Neutrophil (primary cell): Measurements from ENCODE around the gene CYSRT1.

Experiments used
- H3K27ac ChIP-seq: fragments of 200-600 bp; sonication (generic); 2 replicates; pipeline ENCODE4 v1.5.1; 2016; ENCODE audit warnings: mild to moderate bottlenecking, moderate library complexity
- H3K27me3 ChIP-seq: fragments of 200-600 bp; sonication (generic); 2 replicates; pipeline ENCODE4 v1.6.0; 2016; ENCODE audit warnings: mild to moderate bottlenecking
- H3K36me3 ChIP-seq: fragments of 200-600 bp; sonication (generic); 2 replicates; pipeline ENCODE4 v1.5.1; 2017
- H3K4me1 ChIP-seq, 2 experiments: fragments of 200-600 bp in 1 of 2; sonication (generic) in 1 of 2; 1 replicate in 1 of 2; 2 replicates in 1 of 2; pipeline versions ENCODE4 v1.5.1 to v1.6.1; 2013 to 2016; ENCODE audit warnings: low read depth in 1 of 2, low read length in 1 of 2, mild to moderate bottlenecking in 1 of 2, moderate library complexity in 1 of 2; ENCODE audit not compliant: control insufficient read depth in 1 of 2, insufficient read depth in 1 of 2
- H3K4me3 ChIP-seq, 2 experiments: fragments of 200-600 bp in 1 of 2; sonication (generic) in 1 of 2; 1 replicate in 1 of 2; 2 replicates in 1 of 2; pipeline ENCODE4 v1.5.1; 2013 to 2016; ENCODE audit warnings: low read depth in 1 of 2, low read length in 1 of 2, mild to moderate bottlenecking in 1 of 2, moderate library complexity in 1 of 2
- H3K9me3 ChIP-seq: fragments of 200-600 bp; sonication (generic); 2 replicates; pipeline ENCODE4 v1.5.1; 2016
- TF ChIP-seq, protein P1 (sequence below): fragments of 200-600 bp; sonication (generic); IDR thresholded peaks from 2 replicates; pipeline ENCODE4 v1.5.1; 2016; ENCODE audit warnings: antibody characterized with exemption

The CYSRT1 gene

DNA sequence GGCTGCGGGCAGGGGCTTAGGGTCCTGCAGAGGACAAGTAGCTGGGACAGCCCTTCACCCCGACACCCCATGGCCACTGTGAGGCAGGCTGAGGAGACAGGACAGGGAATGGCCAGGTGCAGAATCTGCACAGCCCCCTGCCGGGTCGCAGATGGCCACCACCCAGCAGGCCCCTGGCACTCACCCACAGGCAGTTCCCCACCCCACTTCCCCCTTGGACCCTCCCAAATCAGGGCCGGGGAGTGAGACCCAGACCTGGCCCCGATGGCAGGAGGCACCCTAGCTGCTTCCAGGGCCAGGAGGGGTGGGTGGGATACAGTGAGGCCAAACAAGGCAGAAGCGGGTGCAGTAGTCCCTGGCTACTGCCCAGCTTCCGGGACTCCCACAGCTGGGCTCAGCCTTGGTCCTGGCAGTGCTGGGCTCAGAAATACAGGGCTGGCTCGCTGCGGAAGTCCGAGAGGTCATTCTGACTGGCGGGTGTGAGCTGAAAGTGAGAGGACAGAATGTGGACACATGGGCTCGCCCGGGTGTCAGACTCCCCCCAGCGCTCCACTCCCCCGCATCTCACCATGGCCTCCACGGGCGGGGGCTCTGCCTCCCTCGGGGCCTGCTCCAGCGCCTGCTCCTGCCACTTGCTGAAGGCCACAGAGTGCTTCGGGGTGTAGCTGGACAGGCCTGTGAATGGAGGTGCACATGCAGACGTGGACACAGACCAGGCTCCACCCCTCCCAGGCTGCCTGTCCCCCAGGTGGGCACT lies 33.1 kb upstream of the CYSRT1 start:
- H3K4me1 ChIP-seq, result peaks cover 28 to 31% of the 10 kb centered on the region in 2 experiments
- TF ChIP-seq, protein P1, sequence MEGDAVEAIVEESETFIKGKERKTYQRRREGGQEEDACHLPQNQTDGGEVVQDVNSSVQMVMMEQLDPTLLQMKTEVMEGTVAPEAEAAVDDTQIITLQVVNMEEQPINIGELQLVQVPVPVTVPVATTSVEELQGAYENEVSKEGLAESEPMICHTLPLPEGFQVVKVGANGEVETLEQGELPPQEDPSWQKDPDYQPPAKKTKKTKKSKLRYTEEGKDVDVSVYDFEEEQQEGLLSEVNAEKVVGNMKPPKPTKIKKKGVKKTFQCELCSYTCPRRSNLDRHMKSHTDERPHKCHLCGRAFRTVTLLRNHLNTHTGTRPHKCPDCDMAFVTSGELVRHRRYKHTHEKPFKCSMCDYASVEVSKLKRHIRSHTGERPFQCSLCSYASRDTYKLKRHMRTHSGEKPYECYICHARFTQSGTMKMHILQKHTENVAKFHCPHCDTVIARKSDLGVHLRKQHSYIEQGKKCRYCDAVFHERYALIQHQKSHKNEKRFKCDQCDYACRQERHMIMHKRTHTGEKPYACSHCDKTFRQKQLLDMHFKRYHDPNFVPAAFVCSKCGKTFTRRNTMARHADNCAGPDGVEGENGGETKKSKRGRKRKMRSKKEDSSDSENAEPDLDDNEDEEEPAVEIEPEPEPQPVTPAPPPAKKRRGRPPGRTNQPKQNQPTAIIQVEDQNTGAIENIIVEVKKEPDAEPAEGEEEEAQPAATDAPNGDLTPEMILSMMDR, result no peak
- H3K4me3 ChIP-seq, result no peak overlapping the region
- peaks cover 22% of the 10 kb centered on the region for H3K36me3 ChIP-seq
- no peaks in the 10 kb centered on the region for H3K9me3 ChIP-seq
- no peaks in the 10 kb centered on the region for H3K27me3 ChIP-seq
- H3K27ac ChIP-seq, result no peak overlapping the region

DNA sequence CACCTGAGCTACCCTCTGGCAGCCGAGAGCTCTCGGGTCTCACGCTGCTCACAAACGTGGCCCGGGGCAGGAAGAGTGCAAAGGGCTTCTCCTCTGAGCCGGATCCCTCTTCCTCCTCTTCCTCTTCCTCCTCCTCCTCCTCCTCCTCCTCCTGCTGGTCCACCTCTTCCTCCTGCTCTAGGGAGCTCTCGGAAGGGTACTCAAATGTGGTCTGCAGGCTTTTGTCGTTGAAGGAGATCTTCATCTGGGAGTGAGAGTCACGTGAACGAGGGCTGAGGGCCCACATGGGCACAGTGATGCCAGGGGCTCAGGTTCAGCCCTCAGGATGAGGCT lies 32.6 kb upstream of the CYSRT1 start:
- Histone ChIP-seq H3K36me3 (peaks cover 18% of the 10 kb centered on the region), H3K27ac (no peak overlapping the region), H3K9me3 (no peaks in the 10 kb centered on the region), H3K4me1 (peaks cover 23 to 26% of the 10 kb centered on the region in 2 experiments), H3K27me3 (no peaks in the 10 kb centered on the region), H3K4me3 (no peak overlapping the region)
- TF ChIP-seq, protein P1, result no peak

DNA sequence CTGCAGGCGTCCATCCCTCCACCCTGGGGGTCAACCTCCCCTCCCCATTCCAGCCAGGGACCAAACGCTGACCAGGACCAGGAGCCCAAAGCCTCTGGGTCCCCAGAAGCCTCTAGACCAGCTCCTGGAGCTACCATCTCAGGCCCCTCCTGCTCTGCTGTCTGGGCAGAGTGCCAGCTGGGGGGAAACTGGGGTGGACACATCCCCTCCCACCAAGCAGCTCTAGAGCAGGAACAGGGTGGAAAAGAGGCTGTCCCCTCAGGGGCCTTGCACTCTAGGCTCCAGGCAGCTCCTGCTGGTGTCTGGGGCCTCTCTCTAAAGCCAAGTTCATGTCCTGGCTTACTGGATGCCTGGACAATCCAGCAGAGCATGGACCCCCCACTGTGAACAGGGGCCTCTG lies 32.1 kb upstream of the CYSRT1 start:
- H3K36me3 ChIP-seq, result peaks cover 16% of the 10 kb centered on the region
- H3K27me3 ChIP-seq, result no peaks in the 10 kb centered on the region
- no peak overlapping the region for H3K27ac ChIP-seq
- no peak overlapping the region for H3K4me3 ChIP-seq
- H3K4me1 ChIP-seq, result peaks cover 18 to 21% of the 10 kb centered on the region in 2 experiments
- TF ChIP-seq, protein P1, result no peak
- H3K9me3 ChIP-seq, result no peaks in the 10 kb centered on the region

DNA sequence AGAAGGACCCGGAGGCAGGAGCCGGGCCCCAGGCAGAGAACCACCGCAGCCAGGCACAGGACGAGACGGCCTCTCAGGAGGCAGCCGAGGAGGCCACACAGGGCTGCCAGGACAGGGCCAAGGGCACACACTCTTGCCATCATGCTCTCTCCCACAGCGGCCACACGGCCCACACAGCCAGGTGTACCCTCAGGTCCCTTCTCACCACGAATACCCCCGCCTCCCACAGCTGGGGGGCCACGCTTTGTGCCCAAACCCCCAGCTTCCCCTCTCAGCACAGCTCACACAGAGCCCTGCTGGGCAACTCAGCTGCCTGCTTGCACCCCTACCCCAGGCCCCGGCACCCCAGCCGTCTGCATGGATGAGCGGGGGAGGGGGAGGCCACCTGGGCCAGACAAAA lies 31.2 kb upstream of the CYSRT1 start:
- no peaks in the 10 kb centered on the region for H3K9me3 ChIP-seq
- H3K4me1 ChIP-seq, result peaks cover 15 to 17% of the 10 kb centered on the region in 2 experiments
- TF ChIP-seq, protein P1, result no peak
- H3K27me3 ChIP-seq, result peaks cover 3% of the 10 kb centered on the region
- peaks cover 16% of the 10 kb centered on the region for H3K36me3 ChIP-seq
- H3K4me3 ChIP-seq, result no peak overlapping the region
- no peak overlapping the region for H3K27ac ChIP-seq

DNA sequence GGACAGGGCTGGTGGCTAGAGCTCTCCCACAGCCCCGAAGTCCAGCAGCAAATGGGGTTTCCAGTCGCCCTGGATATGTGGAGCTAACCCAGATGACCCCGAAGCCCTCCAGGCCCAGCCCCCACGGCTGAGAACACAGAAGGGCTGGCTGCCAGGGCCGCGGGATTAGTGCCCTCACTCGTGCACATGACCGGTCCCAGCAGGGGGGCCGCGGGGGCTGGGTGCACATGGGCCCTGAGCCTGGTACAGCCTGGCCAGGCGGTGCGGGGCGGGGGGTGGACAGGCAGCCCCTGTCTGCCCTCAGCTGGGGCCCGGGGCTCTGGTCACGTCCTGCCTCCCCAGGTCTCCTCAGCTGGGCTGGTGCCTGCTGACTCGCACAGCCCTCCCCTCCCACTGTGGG lies 30.6 kb upstream of the CYSRT1 start:
- TF ChIP-seq, protein P1, result no peak
- H3K4me3 ChIP-seq, result no peak overlapping the region
- peaks cover 10 to 16% of the 10 kb centered on the region in 2 experiments for H3K4me1 ChIP-seq
- no peak overlapping the region for H3K27ac ChIP-seq
- H3K27me3 ChIP-seq, result peaks cover 9% of the 10 kb centered on the region
- H3K36me3 ChIP-seq, result peaks cover 16% of the 10 kb centered on the region
- H3K9me3 ChIP-seq, result no peaks in the 10 kb centered on the region
